ENCODE data around the gene PITRM1. TPM values are rescaled to one million over a fixed set of nuclear protein-coding genes. Genes with fewer than 3 reads are reported as not detected.

The PITRM1 gene
- total and polyA plus RNA-seq, 7 donors, result 16.6 to 70.3 (median 48.5) TPM

DNA sequence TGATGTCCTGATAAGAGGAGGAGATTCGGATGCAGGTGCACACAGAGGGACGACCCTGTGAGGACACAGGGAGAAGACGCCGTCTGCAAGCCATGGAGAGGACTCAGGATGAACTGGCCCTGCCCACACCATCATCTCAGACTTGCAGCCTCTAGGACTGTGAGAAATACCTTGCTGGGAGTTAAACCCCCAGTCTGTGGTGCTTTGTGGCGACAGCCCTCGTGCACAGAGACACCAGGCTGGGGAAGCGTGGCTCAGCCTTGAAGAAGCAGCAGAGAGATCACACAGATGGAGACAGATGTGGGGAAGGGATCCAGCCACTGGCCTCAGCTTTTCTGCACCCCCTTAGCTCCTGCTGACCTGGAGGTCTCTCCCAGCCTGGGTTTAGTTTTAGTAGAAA, 26.3 kb upstream of the PITRM1 start:
- H3K4me3 ChIP-seq, result no peak overlapping the region
- 90 to 92% methylated on average over 7 of the region's 7 CpGs for WGBS, 2 donors
- no peaks in the 10 kb centered on the region for H3K36me3 ChIP-seq
- no peaks in the 10 kb centered on the region for H3K9me3 ChIP-seq
- H3K27ac ChIP-seq, result no peak overlapping the region
- TF ChIP-seq, protein P1, sequence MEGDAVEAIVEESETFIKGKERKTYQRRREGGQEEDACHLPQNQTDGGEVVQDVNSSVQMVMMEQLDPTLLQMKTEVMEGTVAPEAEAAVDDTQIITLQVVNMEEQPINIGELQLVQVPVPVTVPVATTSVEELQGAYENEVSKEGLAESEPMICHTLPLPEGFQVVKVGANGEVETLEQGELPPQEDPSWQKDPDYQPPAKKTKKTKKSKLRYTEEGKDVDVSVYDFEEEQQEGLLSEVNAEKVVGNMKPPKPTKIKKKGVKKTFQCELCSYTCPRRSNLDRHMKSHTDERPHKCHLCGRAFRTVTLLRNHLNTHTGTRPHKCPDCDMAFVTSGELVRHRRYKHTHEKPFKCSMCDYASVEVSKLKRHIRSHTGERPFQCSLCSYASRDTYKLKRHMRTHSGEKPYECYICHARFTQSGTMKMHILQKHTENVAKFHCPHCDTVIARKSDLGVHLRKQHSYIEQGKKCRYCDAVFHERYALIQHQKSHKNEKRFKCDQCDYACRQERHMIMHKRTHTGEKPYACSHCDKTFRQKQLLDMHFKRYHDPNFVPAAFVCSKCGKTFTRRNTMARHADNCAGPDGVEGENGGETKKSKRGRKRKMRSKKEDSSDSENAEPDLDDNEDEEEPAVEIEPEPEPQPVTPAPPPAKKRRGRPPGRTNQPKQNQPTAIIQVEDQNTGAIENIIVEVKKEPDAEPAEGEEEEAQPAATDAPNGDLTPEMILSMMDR (IDR thresholded peaks at IDR 0.05), result no peak
- no peak for TF ChIP-seq POLR2A (IDR thresholded peaks at IDR 0.05)
- no peak for TF ChIP-seq POLR2AphosphoS5 (IDR thresholded peaks at IDR 0.05)
- no peak for TF ChIP-seq EP300 (IDR thresholded peaks at IDR 0.05)
- peaks cover 0 to 19% (median 13%) of the 10 kb centered on the region in 4 donors for H3K4me1 ChIP-seq
- DNase-seq, result no peak
- intact Hi-C loops (cut with DNase I), result loop anchor here (5.0 kb wide), 3 partner anchors 38 to 1458 kb away; no protein-coding TSS in a partner anchor
- H3K27me3 ChIP-seq, result no peaks in the 10 kb centered on the region

DNA sequence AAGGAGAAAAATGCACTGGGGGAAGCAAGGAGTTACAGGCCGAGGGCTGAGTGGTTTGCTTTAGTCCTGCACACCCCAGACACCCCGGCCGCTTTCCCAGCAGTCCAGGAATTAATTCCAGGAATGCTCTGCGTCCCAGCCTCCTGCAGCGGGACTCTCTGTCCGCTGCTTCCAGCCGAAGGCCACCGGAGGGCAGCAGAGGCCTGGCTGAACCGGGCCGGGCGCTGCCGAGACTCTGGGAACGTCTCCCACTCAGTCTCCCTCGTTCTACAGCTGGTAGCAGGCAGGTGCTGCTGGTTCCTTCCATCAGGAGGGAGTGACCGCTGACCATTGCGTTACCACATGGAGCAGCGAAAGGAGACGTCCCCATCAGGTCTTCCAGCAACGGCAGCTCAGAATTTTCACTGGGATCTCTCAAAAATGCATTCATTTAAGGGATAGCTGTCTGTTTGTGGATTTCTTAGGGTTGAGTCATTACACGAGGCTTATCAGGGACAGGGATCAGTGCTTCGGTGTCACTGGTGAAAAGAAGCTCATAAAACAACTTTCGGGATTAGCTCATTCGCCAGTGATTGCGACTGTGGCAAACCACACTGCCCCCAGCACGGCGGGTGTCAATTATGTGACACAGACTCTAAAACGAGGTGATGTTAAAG, 24.9 kb upstream of the PITRM1 start:
- H3K27me3 ChIP-seq, result no peaks in the 10 kb centered on the region
- intact Hi-C loops (cut with DNase I), result loop anchor here (5.0 kb wide), 3 partner anchors 40 to 1460 kb away; no protein-coding TSS in a partner anchor
- DNase-seq, result peak; percentile 90
- peaks cover 0 to 25% (median 14%) of the 10 kb centered on the region in 4 donors for H3K4me1 ChIP-seq
- H3K9me3 ChIP-seq, result no peaks in the 10 kb centered on the region
- H3K27ac ChIP-seq, result peak overlapping the region in 3 of 4 donors; percentile 19 to 70 (median 51)
- TF ChIP-seq POLR2A (IDR thresholded peaks at IDR 0.05) (no peak), POLR2AphosphoS5 (IDR thresholded peaks at IDR 0.05) (peak in 2 of 4 donors; percentile 19 to 47), EP300 (IDR thresholded peaks at IDR 0.05) (no peak)
- TF ChIP-seq, protein P1 (IDR thresholded peaks at IDR 0.05), result peak; percentile 61 to 92 (median 86)
- no peaks in the 10 kb centered on the region for H3K36me3 ChIP-seq
- peak overlapping the region in 1 of 4 donors; percentile 15 for H3K4me3 ChIP-seq
- WGBS, 2 donors, result 2 to 9% methylated on average over 27 of the region's 27 CpGs

DNA sequence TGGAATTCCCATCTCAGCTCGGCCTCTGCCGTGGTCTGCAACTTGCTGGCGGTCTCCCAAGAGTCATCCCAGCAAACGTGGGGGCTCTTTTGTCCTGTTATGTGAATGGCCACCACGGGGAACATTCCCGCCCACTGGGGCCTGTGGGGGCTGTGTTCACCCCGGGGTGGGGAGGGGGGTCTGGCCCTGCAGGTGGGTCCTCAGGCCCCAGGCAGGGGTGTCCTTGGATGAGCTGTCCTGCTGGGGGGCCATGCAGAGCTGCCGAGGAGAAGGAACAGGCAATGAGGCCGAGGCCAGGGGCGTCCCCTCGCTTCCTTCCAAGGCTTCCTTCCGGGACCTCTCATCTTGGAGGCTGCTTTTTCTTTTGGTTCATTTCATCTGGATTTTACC, 24.4 kb upstream of the PITRM1 start:
- DNase-seq, result no peak
- intact Hi-C loops (cut with DNase I), result loop anchor here (5.0 kb wide), 3 partner anchors 40 to 1460 kb away; no protein-coding TSS in a partner anchor
- TF ChIP-seq, protein P1 (IDR thresholded peaks at IDR 0.05), result no peak
- Histone ChIP-seq H3K9me3 (no peaks in the 10 kb centered on the region), H3K36me3 (no peaks in the 10 kb centered on the region), H3K4me1 (peaks cover 0 to 25% (median 14%) of the 10 kb centered on the region in 4 donors), H3K27me3 (no peaks in the 10 kb centered on the region), H3K4me3 (peak overlapping the region in 1 of 4 donors; percentile 15), H3K27ac (peak overlapping the region in 3 of 4 donors; percentile 19 to 70 (median 51))
- WGBS, 2 donors, result 59% methylated on average over 12 of the region's 12 CpGs

DNA sequence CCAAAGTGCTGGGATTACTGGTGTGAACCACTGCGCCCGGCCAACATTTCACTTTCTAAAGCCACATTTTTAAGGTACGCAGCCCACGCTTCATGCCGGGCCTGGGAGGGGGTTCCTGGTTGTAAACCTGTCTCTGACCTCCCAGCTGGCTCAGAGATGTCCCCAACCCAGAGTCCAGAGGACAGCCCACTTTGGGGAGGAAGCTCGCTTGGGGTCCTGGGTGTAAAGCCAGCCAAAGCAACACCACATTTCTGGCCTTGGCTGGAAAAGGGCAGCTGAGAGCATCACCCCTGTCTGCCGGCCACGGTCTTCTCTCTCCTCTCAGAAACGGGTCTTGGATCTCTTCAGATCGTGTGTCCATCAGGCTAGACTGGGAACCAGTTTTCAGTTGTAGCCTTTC, 23.9 kb upstream of the PITRM1 start:
- TF ChIP-seq, protein P1 (IDR thresholded peaks at IDR 0.05), result no peak
- TF ChIP-seq POLR2A (IDR thresholded peaks at IDR 0.05) (no peak), EP300 (IDR thresholded peaks at IDR 0.05) (no peak), POLR2AphosphoS5 (IDR thresholded peaks at IDR 0.05) (no peak)
- Histone ChIP-seq H3K4me1 (peaks cover 0 to 25% (median 14%) of the 10 kb centered on the region in 4 donors), H3K9me3 (no peaks in the 10 kb centered on the region), H3K27ac (peak overlapping the region in 1 of 4 donors; percentile 70), H3K36me3 (no peaks in the 10 kb centered on the region), H3K4me3 (no peak overlapping the region), H3K27me3 (no peaks in the 10 kb centered on the region)
- DNase-seq, result no peak
- intact Hi-C loops (cut with DNase I), result loop anchor here (5.0 kb wide), 3 partner anchors 41 to 1461 kb away; no protein-coding TSS in a partner anchor
- WGBS, 2 donors, result 91 to 94% methylated on average over 10 of the region's 10 CpGs
